Thymus (tissue), 11 donors: ENCODE measurements around the gene ZP1. TPM values are rescaled to one million over a fixed set of nuclear protein-coding genes. Genes with fewer than 3 reads are reported as not detected.

Experiments
- DNase-seq, 9 donors: peaks; one replicate each; pipeline ENCODE4 v3.0.0-alpha.2; 2013; ENCODE audit warnings: low spot score in 9 of 9, low read depth in 6 of 9, missing footprints in 1 of 9
- H3K27ac ChIP-seq, 2 donors: one replicate each; pipeline ENCODE4 v1.5.1; 2013; ENCODE audit warnings: control low read depth in 1 of 2, low read depth in 1 of 2, low read length in 1 of 2, mild to moderate bottlenecking in 1 of 2, moderate library complexity in 1 of 2
- H3K27me3 ChIP-seq, 2 donors: one replicate each; pipeline ENCODE4 v1.5.1; 2013; ENCODE audit warnings: low read length in 1 of 2; ENCODE audit not compliant: control insufficient read depth in 2 of 2, insufficient read depth in 1 of 2
- H3K36me3 ChIP-seq, 2 donors: one replicate each; pipeline ENCODE4 v1.5.1; 2013; ENCODE audit warnings: low read length in 1 of 2, mild to moderate bottlenecking in 1 of 2, moderate library complexity in 1 of 2; ENCODE audit not compliant: control insufficient read depth in 2 of 2, insufficient read depth in 2 of 2
- H3K4me1 ChIP-seq, 2 donors: one replicate each; pipeline ENCODE4 v1.5.1; 2013; ENCODE audit warnings: low read length in 2 of 2; ENCODE audit not compliant: control insufficient read depth in 2 of 2, insufficient read depth in 2 of 2
- H3K4me3 ChIP-seq, 2 donors: one replicate each; pipeline ENCODE4 v1.5.1; 2013; ENCODE audit warnings: low read length in 2 of 2, control low read depth in 1 of 2, mild to moderate bottlenecking in 1 of 2
- H3K9me3 ChIP-seq, 2 donors: one replicate each; pipeline ENCODE4 v1.5.1; 2013; ENCODE audit warnings: low read length in 1 of 2, mild to moderate bottlenecking in 1 of 2; ENCODE audit not compliant: control insufficient read depth in 2 of 2, insufficient read depth in 1 of 2
- WGBS: extraction: QIAGEN DNeasy Blood & Tissue Kit; methylation state at CpG from one replicate; pipeline ENCODE4 v1.1.7; 2013; 5-methylcytosine and 5-hydroxymethylcytosine counted together
- polyA plus RNA-seq: library from polyadenylated mRNA; stranded (reverse); fragments of 200-250 nt; gene quantifications from one replicate; pipeline ENCODE4 v1.2.3, GENCODE V29; 2013
- total RNA-seq: library from RNA; stranded (reverse); fragments of 120-200 nt; gene quantifications from one replicate; pipeline ENCODE4 v1.2.4, GENCODE V29; 2013
- donor health status: healthy.

The ZP1 gene
- total and polyA plus RNA-seq, 2 donors, result 1.5 to 1.6 TPM

DNA sequence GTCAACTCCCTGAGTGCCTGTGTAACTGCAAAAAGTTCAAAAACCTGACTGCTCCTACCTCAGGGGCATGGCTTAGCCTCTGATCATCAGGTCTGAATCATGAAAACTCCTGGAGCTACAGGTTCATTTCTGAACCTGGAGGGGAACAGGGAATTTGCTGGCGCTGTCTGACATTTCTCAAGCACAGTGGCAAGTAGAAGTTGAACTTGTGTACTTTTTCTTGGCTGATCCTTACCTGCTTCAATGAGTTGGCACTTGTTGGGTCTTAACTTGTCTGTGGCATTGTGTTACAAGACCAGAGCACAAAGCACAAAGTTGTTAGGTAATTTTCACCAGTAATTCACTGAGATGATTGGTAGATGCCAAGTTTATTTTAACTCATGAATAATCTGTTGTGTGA is 49.9 kb downstream of the ZP1 start:
- no peaks in the 10 kb centered on the region for H3K9me3 ChIP-seq
- H3K36me3 ChIP-seq, result peaks cover 28 to 34% of the 10 kb centered on the region in 2 donors
- H3K4me3 ChIP-seq, result no peak overlapping the region
- no peak for DNase-seq
- H3K27ac ChIP-seq, result no peak overlapping the region
- H3K27me3 ChIP-seq, result no peaks in the 10 kb centered on the region
- H3K4me1 ChIP-seq, result peaks cover 32 to 50% of the 10 kb centered on the region in 2 donors
- 91% methylated on average over 1 of the region's 1 CpG for WGBS

DNA sequence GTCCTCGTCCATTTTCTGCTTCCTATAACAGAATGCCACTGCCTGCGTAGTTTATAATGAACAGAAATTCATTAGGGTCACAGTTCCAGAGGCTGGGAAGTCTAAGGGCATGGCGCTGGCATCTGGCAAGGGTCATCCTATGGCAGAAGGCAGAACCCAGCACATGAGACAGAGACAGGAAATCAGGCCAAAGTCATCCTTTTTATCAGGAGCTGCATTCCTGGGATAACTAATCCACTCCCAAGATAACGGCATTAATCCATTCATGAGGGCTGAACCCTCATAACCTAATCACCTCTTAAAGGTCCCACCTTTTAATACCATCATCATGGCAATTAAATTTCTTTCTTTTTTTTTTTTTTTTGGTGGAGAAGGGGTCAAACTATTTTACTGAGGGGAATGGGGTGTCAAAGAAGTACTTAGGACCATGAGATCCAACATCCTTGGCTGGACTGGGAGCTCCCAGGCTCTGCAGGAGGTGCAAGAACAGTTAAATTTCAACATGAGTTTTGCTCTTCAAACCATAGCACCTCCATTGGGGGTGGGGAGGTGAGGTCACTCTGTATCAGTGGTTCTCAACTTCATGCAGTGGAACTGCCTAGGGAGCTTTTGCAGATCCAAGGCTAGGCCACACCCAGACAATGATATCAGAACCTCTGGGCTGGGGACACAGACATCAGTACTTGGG is 51.1 kb downstream of the ZP1 start:
- peaks cover 40 to 45% of the 10 kb centered on the region in 2 donors for H3K36me3 ChIP-seq
- H3K27ac ChIP-seq, result no peak overlapping the region
- no peaks in the 10 kb centered on the region for H3K9me3 ChIP-seq
- peaks cover 1 to 5% of the 10 kb centered on the region in 2 donors for H3K27me3 ChIP-seq
- peaks cover 20 to 38% of the 10 kb centered on the region in 2 donors for H3K4me1 ChIP-seq
- DNase-seq, result no peak
- WGBS, result 97% methylated on average over 4 of the region's 4 CpGs
- no peak overlapping the region for H3K4me3 ChIP-seq

DNA sequence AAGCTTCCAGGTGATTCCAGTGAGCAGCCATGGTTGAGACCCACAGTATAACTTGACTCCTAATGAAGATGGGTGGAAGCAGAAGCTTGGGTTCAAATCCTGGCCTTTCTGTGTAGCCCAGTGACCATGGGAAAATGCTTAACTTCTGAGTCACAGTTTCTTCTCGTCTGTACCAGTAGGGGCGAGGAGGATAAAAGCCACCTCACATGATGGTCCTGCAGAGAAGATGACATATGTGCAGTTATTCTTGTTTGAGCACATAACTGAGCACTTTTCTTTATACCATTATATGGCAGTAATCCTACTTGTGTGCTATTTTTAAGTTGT is 51.6 kb downstream of the ZP1 start:
- Histone ChIP-seq H3K27ac (no peak overlapping the region), H3K4me3 (no peak overlapping the region), H3K36me3 (peaks cover 43 to 45% of the 10 kb centered on the region in 2 donors), H3K9me3 (no peaks in the 10 kb centered on the region), H3K4me1 (peaks cover 19 to 40% of the 10 kb centered on the region in 2 donors), H3K27me3 (peaks cover 6 to 10% of the 10 kb centered on the region in 2 donors)
- WGBS, result 94% methylated on average over 2 of the region's 2 CpGs
- no peak for DNase-seq

DNA sequence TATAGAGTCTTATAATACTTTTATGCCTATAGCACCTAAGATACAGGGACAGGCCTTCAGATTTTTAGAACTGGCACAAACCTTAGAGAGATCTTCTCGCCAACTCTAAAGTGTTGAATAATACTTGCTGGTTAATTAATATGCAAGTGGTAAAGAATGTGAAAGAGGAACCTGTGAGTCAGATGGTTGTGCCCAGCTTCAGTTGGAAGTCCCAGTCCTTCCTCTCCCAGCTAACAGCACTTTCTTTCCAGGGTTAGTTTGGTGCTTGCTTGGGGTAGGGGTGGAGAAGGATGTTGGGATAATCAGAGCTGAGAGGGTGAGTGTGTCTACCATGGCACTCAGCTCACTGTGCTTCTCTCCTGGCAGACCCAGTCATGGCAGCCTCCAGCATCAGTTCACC is 52.0 kb downstream of the ZP1 start:
- Histone ChIP-seq H3K27ac (no peak overlapping the region), H3K4me1 (peaks cover 23 to 44% of the 10 kb centered on the region in 2 donors), H3K4me3 (no peak overlapping the region), H3K36me3 (peaks cover 43 to 45% of the 10 kb centered on the region in 2 donors), H3K27me3 (peaks cover 8 to 15% of the 10 kb centered on the region in 2 donors), H3K9me3 (no peaks in the 10 kb centered on the region)
- WGBS, result 97% methylated on average over 1 of the region's 1 CpG
- DNase-seq, result no peak

DNA sequence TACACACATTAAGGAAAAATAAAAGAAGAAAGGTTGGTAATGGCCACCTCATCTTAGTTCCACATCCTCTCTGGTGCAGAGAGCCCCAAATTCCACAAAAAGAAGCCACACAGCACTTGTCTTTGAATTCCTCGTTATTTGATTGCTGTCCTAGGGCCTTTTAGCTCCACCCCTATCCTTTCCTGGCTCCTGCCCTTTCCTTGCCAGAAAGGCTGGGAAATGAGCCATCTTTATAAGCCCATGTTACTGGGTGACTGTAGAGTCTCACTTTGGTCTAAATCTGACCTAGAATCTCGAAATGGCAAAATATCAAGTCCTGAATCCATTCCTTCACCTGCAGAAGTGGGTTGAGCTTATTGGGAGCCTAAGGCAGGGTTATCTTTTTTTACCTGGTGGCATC is 52.6 kb downstream of the ZP1 start:
- Histone ChIP-seq H3K9me3 (peaks cover 0 to 5% of the 10 kb centered on the region in 2 donors), H3K4me3 (no peak overlapping the region), H3K27ac (no peak overlapping the region), H3K36me3 (peaks cover 43 to 45% of the 10 kb centered on the region in 2 donors), H3K27me3 (peaks cover 13 to 21% of the 10 kb centered on the region in 2 donors), H3K4me1 (peaks cover 27 to 45% of the 10 kb centered on the region in 2 donors)
- no peak for DNase-seq
- 94% methylated on average over 2 of the region's 2 CpGs for whole genome bisulfite sequencing

DNA sequence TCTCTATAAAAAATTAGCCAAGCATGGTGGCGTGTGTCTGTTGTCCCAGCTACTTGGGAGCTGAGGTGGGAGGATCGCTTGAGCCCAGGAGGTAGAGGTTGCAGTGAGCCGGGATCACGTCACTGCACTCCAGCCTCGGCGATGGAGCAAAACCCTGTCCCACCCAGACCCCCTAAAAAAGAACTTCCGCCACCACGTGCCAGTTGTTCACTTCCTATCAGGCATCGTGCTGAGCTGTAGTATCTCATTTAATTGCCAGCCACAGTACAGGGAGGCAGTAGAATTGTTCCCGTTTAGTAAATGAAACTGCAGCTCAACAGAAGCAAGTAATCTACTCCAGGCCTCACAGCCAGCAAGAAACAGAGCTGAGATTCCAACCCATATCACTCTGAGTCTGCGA is 53.9 kb downstream of the ZP1 start:
- peaks cover 18 to 34% of the 10 kb centered on the region in 2 donors for H3K27me3 ChIP-seq
- DNase-seq, result no peak
- no peak overlapping the region for H3K27ac ChIP-seq
- H3K9me3 ChIP-seq, result peaks cover 0 to 7% of the 10 kb centered on the region in 2 donors
- peaks cover 43 to 45% of the 10 kb centered on the region in 2 donors for H3K36me3 ChIP-seq
- H3K4me3 ChIP-seq, result no peak overlapping the region
- over 99% methylated on average over 11 of the region's 11 CpGs for WGBS
- H3K4me1 ChIP-seq, result peaks cover 21 to 43% of the 10 kb centered on the region in 2 donors

DNA sequence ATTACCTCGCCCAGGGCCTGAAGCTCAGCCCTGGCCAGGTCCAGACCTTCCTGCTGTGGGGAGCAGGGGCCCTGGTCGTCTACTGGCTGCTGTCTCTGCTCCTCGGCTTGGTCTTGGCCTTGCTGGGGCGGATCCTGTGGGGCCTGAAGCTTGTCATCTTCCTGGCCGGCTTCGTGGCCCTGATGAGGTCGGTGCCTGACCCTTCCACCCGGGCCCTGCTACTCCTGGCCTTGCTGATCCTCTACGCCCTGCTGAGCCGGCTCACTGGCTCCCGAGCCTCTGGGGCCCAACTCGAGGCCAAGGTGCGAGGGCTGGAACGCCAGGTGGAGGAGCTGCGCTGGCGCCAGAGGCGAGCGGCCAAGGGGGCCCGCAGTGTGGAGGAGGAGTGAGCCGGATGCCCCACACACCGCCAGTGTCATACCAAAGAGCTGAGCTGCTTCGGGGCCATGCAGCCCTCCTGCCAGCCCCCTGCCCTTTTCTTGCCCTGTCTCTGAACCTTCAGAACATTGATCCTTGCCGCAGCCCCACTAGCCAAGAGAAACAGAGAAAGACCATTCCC is 54.5 kb downstream of the ZP1 start:
- H3K4me1 ChIP-seq, result peaks cover 15 to 37% of the 10 kb centered on the region in 2 donors
- peaks cover 0 to 7% of the 10 kb centered on the region in 2 donors for H3K9me3 ChIP-seq
- WGBS, result 96% methylated on average over 23 of the region's 23 CpGs
- H3K27ac ChIP-seq, result no peak overlapping the region
- peaks cover 43 to 45% of the 10 kb centered on the region in 2 donors for H3K36me3 ChIP-seq
- DNase-seq, result no peak
- H3K27me3 ChIP-seq, result peaks cover 18 to 40% of the 10 kb centered on the region in 2 donors
- no peak overlapping the region for H3K4me3 ChIP-seq

DNA sequence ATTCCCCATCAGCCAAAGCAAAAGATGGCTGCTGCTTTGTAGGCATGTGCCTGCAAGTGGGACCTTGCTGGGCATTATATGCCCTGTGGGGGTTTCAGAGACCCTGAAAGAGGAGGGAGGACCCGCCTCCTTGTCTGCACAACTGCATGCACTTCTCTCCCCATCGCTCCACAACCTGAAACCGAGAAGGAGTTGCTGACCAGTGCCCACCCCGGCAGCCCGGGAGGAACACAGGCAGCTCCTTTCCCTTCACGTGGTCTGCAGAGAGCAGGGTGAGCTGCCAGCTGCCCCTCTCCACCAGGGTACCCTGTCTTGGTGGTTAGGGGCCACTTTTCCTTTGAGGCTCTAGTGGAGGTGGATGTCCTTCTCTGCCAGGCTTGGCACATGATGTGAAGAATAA is 55.6 kb downstream of the ZP1 start:
- Histone ChIP-seq H3K27ac (no peak overlapping the region), H3K4me3 (no peak overlapping the region), H3K27me3 (peaks cover 18 to 50% of the 10 kb centered on the region in 2 donors), H3K4me1 (peaks cover 7 to 29% of the 10 kb centered on the region in 2 donors), H3K9me3 (peaks cover 0 to 7% of the 10 kb centered on the region in 2 donors), H3K36me3 (peaks cover 43 to 45% of the 10 kb centered on the region in 2 donors)
- WGBS, result 98% methylated on average over 6 of the region's 6 CpGs
- no peak for DNase-seq

DNA sequence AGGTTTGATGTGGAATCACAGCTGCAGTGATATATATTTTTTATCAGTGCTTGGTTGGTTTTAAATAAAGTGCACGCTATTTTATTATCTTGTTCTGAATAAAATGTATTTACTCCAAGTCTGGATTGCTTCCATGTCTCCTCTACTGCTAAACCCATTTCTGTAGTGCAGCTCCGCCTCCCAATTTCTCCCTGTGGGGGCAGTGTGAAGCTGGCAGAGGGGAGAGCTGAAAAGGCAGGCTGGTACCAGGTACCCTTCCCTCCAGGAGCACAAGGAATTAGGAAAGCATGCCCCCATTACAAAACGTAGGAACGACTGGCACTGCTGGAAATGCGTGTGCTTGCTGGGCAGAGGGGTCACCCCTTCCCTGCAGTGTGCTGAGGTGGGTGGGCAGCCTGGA is 56.0 kb downstream of the ZP1 start:
- H3K27ac ChIP-seq, result no peak overlapping the region
- H3K4me1 ChIP-seq, result peaks cover 7 to 29% of the 10 kb centered on the region in 2 donors
- 93% methylated on average over 5 of the region's 5 CpGs for WGBS
- peaks cover 41 to 43% of the 10 kb centered on the region in 2 donors for H3K36me3 ChIP-seq
- H3K4me3 ChIP-seq, result no peak overlapping the region
- H3K27me3 ChIP-seq, result peaks cover 18 to 50% of the 10 kb centered on the region in 2 donors
- no peak for DNase-seq
- H3K9me3 ChIP-seq, result peaks cover 0 to 7% of the 10 kb centered on the region in 2 donors
